Naive thymus-derived CD4-positive, alpha-beta T cell (primary cell): ENCODE measurements around the gene ZDHHC14. TPM values are rescaled to one million over a fixed set of nuclear protein-coding genes. Genes with fewer than 3 reads are reported as not detected.

Experiments
- ATAC-seq: fragments of 150-1000 bp; cut with Tn5 transposase; 2 replicates; pipeline ENCODE4 v1.10.0; 2021; ENCODE audit warnings: mild to moderate bottlenecking, moderate library complexity
- CTCF ChIA-PET: fragments of 350-600 bp; sonication (Branson Sonifier 250); formaldehyde crosslinking; loops from one replicate; lab custom pipeline; 2021; ENCODE audit warnings: antibody characterized with exemption; lab: Charles Lee
- POLR2A ChIA-PET: fragments of 350-600 bp; sonication (Branson Sonifier 250); formaldehyde crosslinking; loops from one replicate; lab custom pipeline; 2021; ENCODE audit warnings: antibody characterized with exemption, inconsistent platforms; lab: Charles Lee
- DNase-seq, 9 donors: peaks; one replicate each; pipeline versions ENCODE4 v3.0.0 to v3.0.0-alpha.2; 2020 to 2022; ENCODE audit warnings: mixed read lengths in 1 of 9
- H3K27ac ChIP-seq: one replicate; pipeline ENCODE4 v1.7.0; 2013; ENCODE audit warnings: mild to moderate bottlenecking, low read depth, low read length, moderate library complexity
- H3K27me3 ChIP-seq, 2 donors: one replicate each; pipeline ENCODE4 v1.7.0; 2013; ENCODE audit warnings: low read length in 2 of 2, mild to moderate bottlenecking in 2 of 2, moderate library complexity in 2 of 2; ENCODE audit not compliant: control insufficient read depth in 2 of 2, insufficient read depth in 2 of 2
- H3K36me3 ChIP-seq, 3 experiments: 1 replicate in 2 of 3; 2 replicates in 1 of 3; pipeline ENCODE4 v1.7.0; 2013; ENCODE audit warnings: low read length in 3 of 3, mild to moderate bottlenecking in 3 of 3, moderate library complexity in 1 of 3; ENCODE audit not compliant: insufficient read depth in 3 of 3, control insufficient read depth in 2 of 3
- H3K4me1 ChIP-seq, 2 donors: one replicate each; pipeline ENCODE4 v1.7.0; 2013; ENCODE audit warnings: low read length in 2 of 2, mild to moderate bottlenecking in 2 of 2, moderate library complexity in 1 of 2; ENCODE audit not compliant: control insufficient read depth in 2 of 2, insufficient read depth in 2 of 2
- H3K4me3 ChIP-seq: 2 replicates; pipeline ENCODE4 v1.7.0; 2013; ENCODE audit warnings: mild to moderate bottlenecking, low read length
- H3K9me3 ChIP-seq, 3 experiments: 1 replicate in 2 of 3; 2 replicates in 1 of 3; pipeline ENCODE4 v1.7.0; 2013; ENCODE audit warnings: low read length in 3 of 3; ENCODE audit not compliant: control insufficient read depth in 2 of 3
- H3K27ac Mint-ChIP-seq, 9 donors: one replicate each; pipeline ENCODE4 v1.8.0; 2020 to 2022; ENCODE audit warnings: mixed read lengths in 9 of 9, mild to moderate bottlenecking in 8 of 9, moderate library complexity in 5 of 9, inconsistent platforms in 2 of 9
- H3K27me3 Mint-ChIP-seq, 5 donors: one replicate each; pipeline ENCODE4 v1.8.0; 2021 to 2022; ENCODE audit warnings: mixed read lengths in 5 of 5, mild to moderate bottlenecking in 1 of 5
- H3K36me3 Mint-ChIP-seq, 5 donors: one replicate each; pipeline ENCODE4 v1.8.0; 2020 to 2022; ENCODE audit warnings: mixed read lengths in 5 of 5, mild to moderate bottlenecking in 3 of 5, inconsistent platforms in 1 of 5
- H3K4me1 Mint-ChIP-seq, 7 donors: one replicate each; pipeline ENCODE4 v1.8.0; 2020 to 2022; ENCODE audit warnings: mixed read lengths in 7 of 7, mild to moderate bottlenecking in 3 of 7, inconsistent platforms in 1 of 7
- H3K4me3 Mint-ChIP-seq, 10 donors: one replicate each; pipeline ENCODE4 v1.8.0; 2020 to 2022; ENCODE audit warnings: mild to moderate bottlenecking in 10 of 10, mixed read lengths in 10 of 10, moderate library complexity in 6 of 10, inconsistent platforms in 2 of 10
- H3K9me3 Mint-ChIP-seq, 11 donors: one replicate each; pipeline ENCODE4 v1.8.0; 2020 to 2022; ENCODE audit warnings: mixed read lengths in 11 of 11, mild to moderate bottlenecking in 4 of 11, inconsistent platforms in 1 of 11, moderate library complexity in 1 of 11
- intact Hi-C, 2 donors: fragments of 100-400 bp; cut with micrococcal nuclease; formaldehyde crosslinking; loops; one replicate each; pipeline ENCODE4 v1.15.1; 2023
- polyA plus RNA-seq, 2 donors: library from polyadenylated mRNA; unstranded; fragments of 300-500 nt; fragmentation: Illumina TruSeq; gene quantifications; one replicate each; pipeline ENCODE4 v1.2.3, GENCODE V29; 2021
- total RNA-seq, 6 experiments: library from RNA in 5 of 6; stranded (reverse) in 5 of 6; gene quantifications; 1 replicate in 5 of 6; 2 replicates in 1 of 6; pipeline ENCODE4 v1.2.3 and lab custom pipeline; 2021 to 2026

The ZDHHC14 gene
- total and polyA plus RNA-seq, 7 experiments from 2014 or later = 0.13 to 18.2 (median 0.95) TPM

- Histone ChIP-seq H3K27ac (no peak overlapping the region), H3K4me3 (no peak overlapping the region), H3K4me1 (no peaks in the 10 kb centered on the region), H3K36me3 (no peaks in the 10 kb centered on the region), H3K27me3 (no peaks in the 10 kb centered on the region), H3K9me3 (no peaks in the 10 kb centered on the region)
- DNase-seq = no peak
- Mint-ChIP-seq H3K4me3 (no peak overlapping the region), H3K4me1 (peaks cover 5 to 29% (median 10%) of the 10 kb centered on the region in 7 donors), H3K27me3 (no peaks in the 10 kb centered on the region), H3K9me3 (no peaks in the 10 kb centered on the region), H3K36me3 (peaks cover 0 to 16% (median 0%) of the 10 kb centered on the region in 5 donors), H3K27ac (no peak overlapping the region)
- ATAC-seq = no peak
- CTCF ChIA-PET = interaction anchor here (1.0 kb wide), 1 partner anchor 13 kb away, joined by 3 read pairs; no protein-coding TSS in a partner anchor
- intact Hi-C loops = no loop called here
- POLR2A ChIA-PET = no interaction called here
These were observed 268.6 kb downstream of the ZDHHC14 start for GRCh38 chr6:157649311-157650260.

- Histone ChIP-seq H3K27me3 (no peaks in the 10 kb centered on the region), H3K4me3 (no peak overlapping the region), H3K9me3 (no peaks in the 10 kb centered on the region), H3K36me3 (no peaks in the 10 kb centered on the region), H3K27ac (no peak overlapping the region), H3K4me1 (no peaks in the 10 kb centered on the region)
- H3K9me3 Mint-ChIP-seq = no peaks in the 10 kb centered on the region
- H3K4me1 Mint-ChIP-seq = peaks cover 5 to 29% (median 10%) of the 10 kb centered on the region in 7 donors
- H3K4me3 Mint-ChIP-seq = no peak overlapping the region
- no peaks in the 10 kb centered on the region for H3K27me3 Mint-ChIP-seq
- ChIA-PET POLR2A (interaction anchor here (0.7 kb wide), 1 partner anchor 12 kb away, joined by 4 read pairs; no protein-coding TSS in a partner anchor), CTCF (interaction anchor here (0.6 to 1.0 kb wide), 2 partner anchors 11 to 12 kb away, joined by 3 read pairs; no protein-coding TSS in a partner anchor)
- no peak for ATAC-seq
- intact Hi-C loops = no loop called here
- H3K36me3 Mint-ChIP-seq = peaks cover 0 to 16% (median 0%) of the 10 kb centered on the region in 5 donors
- H3K27ac Mint-ChIP-seq = no peak overlapping the region
- no peak for DNase-seq
These were observed 269.3 kb downstream of the ZDHHC14 start for GRCh38 chr6:157650261-157650640.

GRCh38 chr6:157650801-157651200, 269.8 kb downstream of the ZDHHC14 start:
- Mint-ChIP-seq H3K4me3 (no peak overlapping the region), H3K27me3 (no peaks in the 10 kb centered on the region), H3K36me3 (peaks cover 0 to 14% (median 0%) of the 10 kb centered on the region in 5 donors), H3K4me1 (peaks cover 5 to 26% (median 10%) of the 10 kb centered on the region in 7 donors), H3K9me3 (no peaks in the 10 kb centered on the region), H3K27ac (no peak overlapping the region)
- DNase-seq (no peak), ATAC-seq (no peak)
- no peak overlapping the region for H3K27ac ChIP-seq
- H3K36me3 ChIP-seq = no peaks in the 10 kb centered on the region
- CTCF ChIA-PET = interaction anchor here (0.6 to 1.0 kb wide), 2 partner anchors 10 to 12 kb away, joined by 3 read pairs; no protein-coding TSS in a partner anchor
- intact Hi-C loops = no loop called here
- H3K9me3 ChIP-seq = no peaks in the 10 kb centered on the region
- H3K27me3 ChIP-seq = no peaks in the 10 kb centered on the region
- no peak overlapping the region for H3K4me3 ChIP-seq
- POLR2A ChIA-PET = interaction anchor here (0.7 kb wide), 1 partner anchor 12 kb away, joined by 4 read pairs; no protein-coding TSS in a partner anchor
- H3K4me1 ChIP-seq = no peaks in the 10 kb centered on the region

GRCh38 chr6:157651731-157652490, 270.9 kb downstream of the ZDHHC14 start:
- ChIA-PET POLR2A (no interaction called here), CTCF (interaction anchor here (0.7 kb wide), 1 partner anchor 333 kb away, joined by 3 read pairs; no protein-coding TSS in a partner anchor)

GRCh38 chr6:157652601-157653363, 271.8 kb downstream of the ZDHHC14 start:
- Histone ChIP-seq H3K27me3 (no peaks in the 10 kb centered on the region), H3K4me3 (no peak overlapping the region), H3K4me1 (no peaks in the 10 kb centered on the region), H3K27ac (no peak overlapping the region), H3K36me3 (no peaks in the 10 kb centered on the region), H3K9me3 (no peaks in the 10 kb centered on the region)
- ATAC-seq (no peak), DNase-seq (no peak)
- H3K9me3 Mint-ChIP-seq = no peaks in the 10 kb centered on the region
- intact Hi-C loops = no loop called here
- no peak overlapping the region for H3K27ac Mint-ChIP-seq
- H3K27me3 Mint-ChIP-seq = no peaks in the 10 kb centered on the region
- H3K4me3 Mint-ChIP-seq = no peak overlapping the region
- H3K36me3 Mint-ChIP-seq = peaks cover 0 to 5% (median 0%) of the 10 kb centered on the region in 5 donors
- peaks cover under 1 to 12% (median 3%) of the 10 kb centered on the region in 7 donors for H3K4me1 Mint-ChIP-seq
- CTCF ChIA-PET = no interaction called here
- POLR2A ChIA-PET = no interaction called here

More at GRCh38 chr6:157651731-157652490, 270.9 kb downstream of the ZDHHC14 start:
- Mint-ChIP-seq H3K27ac (no peak overlapping the region), H3K4me1 (peaks cover 3 to 21% (median 7%) of the 10 kb centered on the region in 7 donors), H3K27me3 (no peaks in the 10 kb centered on the region), H3K9me3 (no peaks in the 10 kb centered on the region), H3K4me3 (no peak overlapping the region), H3K36me3 (peaks cover 0 to 12% (median 0%) of the 10 kb centered on the region in 5 donors)
- Histone ChIP-seq H3K36me3 (no peaks in the 10 kb centered on the region), H3K4me3 (no peak overlapping the region), H3K27ac (no peak overlapping the region), H3K27me3 (no peaks in the 10 kb centered on the region), H3K4me1 (no peaks in the 10 kb centered on the region), H3K9me3 (no peaks in the 10 kb centered on the region)
- ATAC-seq = no peak
- intact Hi-C loops = no loop called here
- no peak for DNase-seq

- ChIA-PET CTCF (no interaction called here), POLR2A (no interaction called here)
- Histone ChIP-seq H3K9me3 (no peaks in the 10 kb centered on the region), H3K27me3 (no peaks in the 10 kb centered on the region), H3K36me3 (no peaks in the 10 kb centered on the region), H3K27ac (no peak overlapping the region), H3K4me1 (no peaks in the 10 kb centered on the region), H3K4me3 (no peak overlapping the region)
- no peak overlapping the region for H3K4me3 Mint-ChIP-seq
- ATAC-seq (no peak), DNase-seq (no peak)
- H3K4me1 Mint-ChIP-seq = peaks cover 0 to 5% (median 0%) of the 10 kb centered on the region in 7 donors
- H3K27ac Mint-ChIP-seq = no peak overlapping the region
- intact Hi-C loops = no loop called here
- H3K27me3 Mint-ChIP-seq = no peaks in the 10 kb centered on the region
- H3K9me3 Mint-ChIP-seq = no peaks in the 10 kb centered on the region
- H3K36me3 Mint-ChIP-seq = no peaks in the 10 kb centered on the region
These were observed 272.5 kb downstream of the ZDHHC14 start for GRCh38 chr6:157653521-157653920.
